GM21576 (cell line): ENCODE results near the gene TXNDC11.

ENCODE experiments used
- ATAC-seq: cut with Tn5 transposase; IDR thresholded peaks from one replicate; pipeline ENCODE4 v1.9.1; 2021; ENCODE audit warnings: mild to moderate bottlenecking, moderate library complexity; ENCODE audit not compliant: unreplicated experiment

Gene TXNDC11

DNA sequence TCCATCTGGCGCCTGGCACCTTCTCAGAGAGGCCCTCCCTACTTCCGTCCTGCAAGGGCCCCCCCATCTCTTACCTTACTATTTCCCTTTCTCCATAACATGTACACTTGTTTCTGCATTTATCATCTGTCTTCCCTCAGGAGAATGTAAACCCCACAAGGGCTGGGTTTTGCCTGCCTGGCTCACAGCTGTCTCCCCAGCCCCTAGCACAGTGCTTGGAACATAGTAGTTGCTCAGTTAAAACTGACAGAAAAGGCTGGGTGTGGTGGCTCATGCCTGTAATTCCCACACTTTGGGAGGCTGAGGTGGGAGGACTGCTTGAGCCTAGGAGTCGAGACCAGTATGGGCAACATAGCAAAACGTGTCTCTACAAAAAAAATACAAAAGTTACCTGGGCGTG, 80.1 kb downstream of the TXNDC11 start:
- no peak for ATAC-seq

DNA sequence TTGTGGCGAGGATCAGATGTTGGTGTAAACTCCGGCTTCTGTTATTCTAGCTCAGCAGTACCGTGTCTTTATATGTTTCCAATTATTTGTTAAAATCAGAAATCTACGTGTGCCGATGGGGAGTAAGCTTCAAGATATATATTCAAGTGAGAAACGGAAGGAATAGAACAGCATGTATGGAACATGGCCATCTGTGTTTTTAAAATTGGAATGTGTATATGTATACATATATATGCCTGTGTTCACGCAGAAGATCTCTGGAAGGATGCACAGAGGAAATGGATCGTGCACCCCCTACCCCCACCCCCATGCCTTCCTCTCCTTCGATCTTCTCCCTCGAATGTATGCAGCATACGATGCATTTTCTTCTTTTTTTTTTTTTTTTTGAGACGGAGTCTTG, 82.1 kb downstream of the TXNDC11 start:
- ATAC-seq = no peak

DNA sequence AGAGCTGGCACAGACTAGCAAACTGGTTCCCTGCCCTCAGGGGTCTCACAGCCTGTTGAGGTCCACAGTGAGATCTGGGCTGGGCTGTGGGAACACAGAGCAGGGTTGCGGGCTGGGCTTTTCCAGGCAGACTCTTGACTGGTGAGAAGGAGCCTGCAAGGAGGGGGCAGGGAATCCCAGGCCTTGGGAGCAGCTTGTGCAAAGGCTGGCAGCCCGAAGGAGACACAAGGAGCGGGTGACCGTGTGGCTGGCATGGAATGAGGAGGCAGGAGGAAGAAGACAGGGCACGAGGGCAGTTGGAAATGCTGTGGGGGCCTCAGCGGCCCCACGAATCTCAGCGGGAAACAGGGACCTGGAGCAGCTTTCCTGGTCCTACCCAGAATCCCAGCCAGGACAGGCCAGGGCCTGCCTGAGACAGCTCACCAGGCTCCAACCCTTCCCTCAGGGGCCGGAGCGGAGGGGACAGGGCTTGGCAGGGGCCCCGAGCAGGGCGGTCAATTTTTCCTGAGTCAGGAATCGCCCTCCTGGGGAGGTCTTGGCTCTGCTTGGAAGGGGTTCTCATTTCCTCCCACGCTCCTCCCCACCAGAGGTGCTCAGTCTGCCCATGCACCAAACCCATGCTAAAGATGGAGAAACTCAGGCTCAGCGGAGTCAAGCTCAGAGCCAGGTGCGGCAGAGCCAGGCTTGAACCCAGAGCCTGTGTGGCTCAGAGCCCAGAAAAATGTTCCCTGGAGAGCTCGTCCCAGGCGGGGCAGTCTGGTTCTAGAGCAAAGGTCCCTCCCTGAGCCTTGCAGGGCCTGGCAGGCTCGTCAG, 83.6 kb downstream of the TXNDC11 start:
- no peak for ATAC-seq

DNA sequence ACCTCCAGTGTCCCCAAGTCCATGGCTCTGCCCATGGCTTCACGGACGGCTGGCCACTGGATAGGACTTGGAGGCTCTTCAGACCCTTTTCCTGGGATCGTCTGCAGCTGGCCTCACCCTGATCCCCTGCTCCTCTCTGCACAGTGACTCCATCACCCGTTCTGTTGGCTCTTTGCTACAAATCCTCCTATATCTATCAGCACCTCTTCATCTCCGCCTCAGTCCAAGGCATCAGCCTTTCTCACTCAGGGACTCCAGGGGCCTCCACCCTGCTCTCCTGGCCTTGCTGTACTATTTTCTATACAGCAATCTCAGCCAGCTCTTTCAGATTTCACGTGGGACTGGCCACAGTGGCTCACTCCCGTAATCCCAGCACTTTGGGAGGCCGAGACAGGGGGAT, 85.1 kb downstream of the TXNDC11 start:
- no peak for ATAC-seq

DNA sequence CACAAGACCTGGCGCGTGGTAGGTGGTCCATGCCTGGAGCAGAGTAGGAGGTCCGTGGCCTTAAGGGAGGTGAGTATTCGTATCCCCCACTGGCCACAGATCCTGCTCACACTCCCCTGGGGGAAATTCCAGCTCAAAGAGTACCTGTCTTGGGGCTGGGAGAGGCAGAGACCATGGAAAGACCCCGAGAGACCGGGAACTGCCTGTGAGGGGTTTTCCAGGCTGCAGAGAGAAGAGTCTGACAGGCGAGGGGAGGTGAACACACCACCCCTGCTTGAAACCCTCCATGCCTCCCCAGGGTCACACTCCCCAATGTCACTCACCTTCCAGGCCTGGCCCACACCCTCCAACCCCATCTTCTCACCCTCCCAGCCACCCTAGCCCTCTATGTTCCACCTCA, 87.0 kb downstream of the TXNDC11 start:
- ATAC-seq = no peak

DNA sequence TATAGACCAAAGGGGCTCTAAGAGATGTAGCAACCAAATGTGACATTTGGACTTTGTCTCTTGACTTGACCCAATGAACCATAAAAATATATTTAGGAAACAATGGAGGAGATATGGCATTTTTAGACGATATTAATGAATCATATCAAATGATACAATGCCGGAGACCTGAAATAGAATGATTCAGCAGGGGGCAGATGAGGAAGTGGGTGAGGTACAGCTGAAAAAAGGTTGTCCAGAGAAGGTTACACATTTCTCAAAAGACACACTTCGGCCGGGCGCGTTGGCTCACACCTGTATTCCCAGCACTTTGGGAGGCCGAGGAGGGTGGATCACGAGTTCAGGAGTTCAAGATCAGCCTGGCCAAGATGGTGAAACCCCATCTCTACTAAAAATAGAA, 90.9 kb downstream of the TXNDC11 start:
- no peak for ATAC-seq

DNA sequence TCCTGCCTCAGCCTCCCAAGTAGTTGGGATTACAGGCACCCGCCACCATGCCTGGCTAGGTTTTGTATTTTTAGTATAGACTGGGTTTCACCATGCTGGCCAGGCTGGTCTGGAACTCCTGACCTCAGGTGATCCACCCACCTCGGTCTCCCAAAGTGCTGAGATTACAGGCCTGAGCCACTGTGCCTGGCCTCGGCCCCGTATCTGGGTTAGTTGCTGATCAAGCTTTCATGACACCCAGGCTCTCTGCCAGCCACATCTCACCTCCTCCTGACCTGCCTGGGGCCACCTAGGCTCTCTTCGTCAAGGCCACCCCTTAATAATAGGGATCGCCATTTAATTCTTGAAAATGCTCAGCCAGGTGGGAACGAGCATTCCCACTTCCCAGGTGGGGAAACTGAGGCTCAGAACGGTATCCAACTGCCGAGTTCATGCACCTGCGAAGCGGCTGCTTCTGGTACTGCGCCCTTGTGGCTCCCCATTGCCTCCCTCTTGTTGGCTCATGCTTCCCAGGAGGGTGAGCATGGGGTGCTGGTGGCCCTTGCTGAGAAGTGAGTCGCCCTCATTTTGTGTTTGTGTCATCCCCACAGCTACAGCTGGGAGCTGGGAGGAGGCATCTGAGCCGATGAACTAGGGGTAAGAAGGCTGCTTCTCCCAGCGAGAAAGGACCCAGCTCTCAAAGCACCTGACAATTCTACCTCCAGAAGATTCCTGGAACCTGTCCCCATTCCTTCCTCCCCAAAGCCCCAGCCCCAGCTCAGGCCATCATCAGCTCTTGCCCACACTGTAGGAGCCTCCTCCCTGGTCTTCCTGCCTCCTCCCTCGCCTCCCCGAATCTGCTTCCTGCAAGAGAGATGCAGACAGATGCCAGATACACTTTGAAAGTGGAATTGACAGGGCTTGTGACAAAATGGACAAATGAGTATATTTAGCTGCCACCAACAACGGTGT, 91.7 kb downstream of the TXNDC11 start:
- ATAC-seq = no peak

DNA sequence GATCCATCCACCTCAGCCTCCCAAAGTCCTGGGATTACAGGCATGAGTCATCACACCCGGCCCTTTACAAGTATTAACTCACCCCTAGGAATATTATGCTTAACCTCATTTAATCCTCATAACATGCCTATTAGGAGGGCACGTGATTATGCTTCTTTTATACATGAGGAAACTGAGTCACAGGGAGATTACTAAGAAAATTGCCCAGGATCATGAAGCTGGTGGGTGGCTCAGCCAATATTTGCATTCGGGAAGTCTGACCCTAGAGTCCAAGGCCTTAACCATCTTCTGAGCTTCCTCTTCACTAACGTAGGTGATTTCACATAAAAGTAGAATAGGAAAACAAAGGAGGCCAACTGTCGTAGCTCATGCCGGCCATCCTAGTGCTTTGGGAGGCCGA, 93.4 kb downstream of the TXNDC11 start:
- ATAC-seq = no peak

DNA sequence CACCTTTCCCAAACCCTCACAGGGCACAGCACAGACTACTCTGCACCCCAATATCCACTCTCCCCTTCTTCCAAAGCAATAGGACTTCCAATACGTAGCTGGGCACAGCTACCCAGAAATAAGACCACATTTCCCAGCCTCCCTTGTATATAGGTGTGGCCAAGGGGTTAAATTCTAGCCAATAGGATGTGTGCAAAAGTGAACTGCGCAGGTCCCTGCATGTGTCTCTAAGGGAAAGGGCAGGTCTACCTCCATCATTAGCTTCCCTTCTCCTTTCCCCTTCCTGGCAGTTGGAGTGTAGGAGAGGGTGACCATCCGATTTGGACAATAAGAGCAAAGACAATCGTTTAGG, 99.9 kb downstream of the TXNDC11 start:
- ATAC-seq = no peak

DNA sequence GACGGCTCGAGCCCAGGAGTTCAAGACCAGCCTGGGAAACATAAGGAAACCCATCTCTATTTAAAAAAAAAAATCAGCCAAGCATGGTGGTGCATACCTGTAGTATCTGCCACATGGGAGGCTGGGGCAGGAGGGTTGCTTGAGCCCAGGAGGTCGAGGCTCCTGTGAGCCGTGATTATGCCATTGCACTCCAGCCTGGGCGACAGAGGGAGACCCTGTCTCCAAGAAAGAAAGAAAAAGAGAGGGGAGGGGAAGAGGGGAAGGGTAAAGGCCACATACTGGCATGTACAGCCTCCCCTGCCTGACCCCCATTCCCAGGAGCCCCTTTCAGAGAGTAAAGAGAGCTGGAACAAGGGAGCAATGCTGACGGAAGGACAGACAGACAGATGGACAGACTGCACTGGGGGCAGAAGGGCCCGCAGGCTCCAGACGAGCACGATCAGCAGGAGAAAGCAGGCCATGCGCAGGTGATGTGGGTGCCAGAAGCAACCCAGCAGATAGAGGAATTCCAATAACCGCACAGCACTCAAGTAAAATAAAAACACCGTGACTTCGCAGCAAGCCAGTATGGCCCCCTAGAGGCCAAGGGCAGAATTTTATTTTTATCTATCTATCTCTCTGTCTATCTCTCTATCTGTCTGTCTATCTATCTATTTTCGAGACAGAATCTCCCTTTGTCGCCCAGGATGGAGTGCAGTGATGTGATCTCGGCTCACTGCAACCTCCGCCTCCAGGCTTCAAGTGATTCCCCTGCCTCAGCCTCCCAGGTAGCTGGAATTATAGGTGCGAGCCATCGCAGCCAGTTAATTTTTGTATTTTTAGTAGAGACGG, 101.5 kb downstream of the TXNDC11 start:
- ATAC-seq = no peak

DNA sequence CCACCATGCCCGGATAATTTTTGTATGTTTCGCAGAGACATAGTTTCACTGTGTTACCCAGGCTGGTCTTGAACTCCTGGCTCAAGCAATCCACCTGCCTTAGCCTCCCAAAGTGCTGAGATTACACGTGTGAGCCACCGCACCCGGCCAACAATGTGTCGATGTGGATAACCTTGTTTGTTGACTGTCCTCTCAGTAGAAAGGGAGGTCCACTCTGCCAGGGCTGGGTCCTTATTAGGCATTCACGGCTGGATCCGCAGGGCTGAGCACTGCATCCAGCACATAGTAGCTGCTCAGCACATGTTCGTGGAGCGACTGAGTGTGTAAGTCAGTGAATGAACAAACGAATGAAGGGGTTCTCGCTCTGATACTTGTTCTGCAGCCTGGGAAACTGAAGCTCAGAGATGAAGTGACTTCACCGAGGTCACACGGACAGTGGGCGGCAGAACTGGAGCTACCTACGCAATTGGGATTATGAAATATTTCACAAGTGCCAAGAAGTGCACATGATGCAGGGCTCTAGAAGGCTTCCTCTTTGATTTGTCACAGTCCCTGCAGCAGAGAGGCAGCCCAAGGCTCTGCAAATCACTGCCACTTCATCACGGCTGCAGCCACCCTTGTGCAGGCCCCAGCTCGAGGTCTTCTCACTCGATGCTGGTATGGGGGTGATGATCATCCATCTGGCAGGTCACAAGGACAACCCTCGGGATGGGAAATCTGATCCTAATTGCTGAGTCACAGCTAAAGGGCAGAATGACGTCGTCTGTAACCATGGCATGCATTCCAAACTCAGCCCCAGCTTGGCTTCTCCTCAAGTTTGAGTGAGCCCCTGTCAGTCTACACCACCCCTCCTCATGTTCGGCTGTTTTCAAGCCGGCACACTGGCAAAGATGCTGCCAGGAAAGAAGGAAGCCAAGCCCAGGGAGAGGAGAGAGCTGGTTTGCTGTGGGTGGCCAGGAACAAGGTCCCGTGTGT, 102.4 kb downstream of the TXNDC11 start:
- ATAC-seq = no peak

DNA sequence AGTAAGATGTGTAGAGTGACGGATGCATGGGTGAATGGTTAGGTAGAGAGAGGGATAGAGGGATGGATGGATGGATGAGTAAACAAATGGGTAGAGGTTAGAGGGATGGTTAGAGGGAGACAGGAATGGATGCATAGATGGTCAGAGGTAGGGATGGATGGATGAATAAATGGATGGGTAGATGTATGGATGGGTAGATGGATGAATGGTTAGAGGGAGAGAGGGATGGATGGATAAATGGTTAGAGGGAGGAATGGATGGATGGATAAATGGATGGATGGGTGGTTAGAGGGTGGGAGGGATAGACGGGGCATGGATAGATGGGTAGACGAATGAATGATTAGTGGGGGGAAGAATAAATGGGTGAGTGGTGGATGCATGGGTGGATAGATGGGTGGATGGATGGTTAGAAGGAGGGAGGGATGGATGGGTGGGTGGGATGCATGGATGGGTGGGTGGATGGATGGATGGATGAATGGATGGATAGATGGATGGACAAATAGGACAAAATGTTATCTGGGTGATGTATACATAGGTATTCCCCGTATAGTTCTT, 103.6 kb downstream of the TXNDC11 start:
- no peak for ATAC-seq

DNA sequence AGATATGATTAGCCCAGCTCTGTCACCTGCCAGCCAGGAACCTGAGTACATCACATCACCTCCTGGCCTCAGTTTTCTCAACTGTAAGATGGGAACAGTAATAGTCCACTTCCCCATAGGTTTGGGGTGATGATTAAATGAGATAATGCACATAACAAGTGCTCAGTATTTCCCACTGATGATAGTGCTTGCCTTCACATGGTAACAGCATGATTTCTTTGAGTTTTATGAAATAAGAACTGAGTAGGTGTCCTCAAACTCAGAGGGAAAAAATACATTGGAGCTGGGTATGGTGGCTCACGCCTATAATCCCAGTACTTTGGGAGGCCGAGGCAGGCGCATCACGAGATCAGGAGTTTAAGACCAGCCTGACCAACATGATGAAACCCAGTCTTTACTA, 104.5 kb downstream of the TXNDC11 start:
- ATAC-seq = no peak

DNA sequence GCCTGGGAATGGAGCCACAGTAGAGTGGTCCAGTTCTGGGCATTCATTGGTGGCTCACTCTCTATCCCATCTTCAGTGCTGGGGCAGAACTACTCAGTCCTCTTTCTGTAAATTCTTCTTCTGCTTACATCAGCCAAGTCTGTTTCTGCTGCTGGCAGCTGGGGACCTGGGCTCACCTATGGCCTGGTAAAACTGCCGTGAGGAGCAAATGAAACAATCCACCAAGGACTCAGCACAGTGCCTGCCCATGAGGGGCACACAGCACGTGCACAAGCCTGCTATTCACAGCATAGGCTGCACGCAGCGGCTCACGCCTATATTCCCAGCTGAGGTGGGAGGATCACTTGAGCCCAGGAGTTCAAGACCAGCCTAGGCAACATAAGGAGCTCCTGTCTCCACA, 105.3 kb downstream of the TXNDC11 start:
- ATAC-seq = no peak

DNA sequence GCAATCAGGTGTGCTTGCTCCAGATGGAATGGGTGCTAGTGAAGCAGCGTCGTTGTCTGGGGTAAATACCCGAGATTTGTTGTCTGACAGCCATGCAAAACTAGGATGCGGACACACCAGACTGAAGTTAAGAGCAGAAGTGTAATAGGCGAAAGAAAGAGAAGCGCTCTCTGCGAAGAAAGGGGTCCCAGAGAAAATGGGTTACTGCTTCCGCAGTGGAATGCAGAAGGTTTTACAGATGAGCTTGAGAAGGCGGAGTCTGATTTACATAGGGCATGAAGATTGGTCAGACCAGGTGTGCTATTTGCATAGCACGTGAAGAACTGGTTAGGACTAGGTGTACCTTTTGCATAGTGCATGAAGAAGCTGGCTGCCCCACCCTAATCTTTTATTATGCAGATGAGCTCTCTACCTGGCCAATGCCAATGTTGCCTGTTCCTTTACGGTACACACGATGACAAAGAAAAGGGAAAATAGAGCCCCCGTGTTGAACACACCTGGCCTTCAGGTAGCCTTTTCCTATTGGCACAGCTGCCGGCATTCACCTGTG, 106.4 kb downstream of the TXNDC11 start:
- no peak for ATAC-seq

DNA sequence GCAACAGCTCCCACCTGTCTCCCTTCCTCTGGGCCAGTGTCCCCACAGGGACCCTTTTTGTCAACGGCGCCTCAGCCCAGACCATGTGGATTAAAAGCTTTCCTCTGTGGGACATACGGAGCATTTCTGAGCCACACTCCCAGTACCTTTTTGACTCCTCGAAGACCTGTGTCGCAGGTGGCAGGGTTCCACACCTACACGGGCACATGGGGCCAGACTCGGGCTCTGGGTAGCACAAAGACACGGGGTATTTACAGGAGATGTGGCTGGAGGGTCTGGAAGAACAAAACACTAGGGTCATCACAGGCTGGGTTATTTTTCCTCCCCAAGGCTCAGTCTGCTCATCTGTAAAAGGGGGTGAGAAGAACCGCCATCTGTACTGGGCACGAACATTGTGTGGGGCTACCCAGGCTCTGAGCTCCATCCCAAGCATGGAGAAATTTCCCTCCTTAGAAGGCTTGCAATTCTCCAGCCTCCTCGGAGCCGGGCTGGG, 106.9 kb downstream of the TXNDC11 start:
- no peak for ATAC-seq

DNA sequence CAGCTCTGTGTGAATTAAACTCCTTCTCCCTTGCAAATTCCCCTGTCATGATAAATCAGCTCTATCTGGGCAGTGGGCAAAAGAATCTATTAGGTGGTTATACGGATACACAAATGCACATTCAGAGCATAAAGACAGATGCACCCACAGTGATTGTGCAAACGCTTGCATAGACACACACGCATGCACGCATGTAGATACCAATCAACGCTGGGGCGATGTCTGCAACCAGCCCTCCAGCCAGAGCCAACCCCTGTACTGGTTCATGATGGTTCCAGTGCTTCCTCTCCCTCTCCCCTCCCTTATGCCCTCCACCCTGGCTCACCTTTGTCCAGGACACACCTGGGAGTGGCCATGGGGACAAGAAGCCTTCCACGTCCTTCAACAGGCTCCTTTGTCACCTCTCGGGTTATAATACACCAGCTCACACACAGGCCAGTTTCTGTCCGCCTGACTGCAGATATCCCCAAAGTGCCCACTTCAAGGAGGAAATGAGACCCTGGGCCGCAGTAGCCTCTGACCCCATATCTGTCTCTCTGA, 107.5 kb downstream of the TXNDC11 start:
- ATAC-seq = no peak

DNA sequence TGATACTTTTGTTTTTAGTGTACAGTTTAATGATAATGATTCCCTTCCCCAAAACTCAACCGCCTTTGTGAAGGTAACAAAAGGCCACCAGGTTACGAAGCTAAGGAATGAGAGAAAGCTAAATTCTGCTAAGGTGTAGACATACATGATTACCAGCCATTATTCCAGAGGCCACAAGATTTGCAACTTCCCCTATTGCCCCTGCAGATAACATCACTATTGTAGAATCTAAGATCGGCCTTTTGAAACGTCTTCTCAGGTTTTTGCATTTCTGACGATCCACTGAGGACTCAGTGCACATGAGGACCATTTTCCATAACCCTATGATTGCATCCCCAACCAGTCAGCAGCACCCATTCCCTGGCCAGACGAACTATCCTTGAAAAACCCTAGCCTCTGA, 108.3 kb downstream of the TXNDC11 start:
- no peak for ATAC-seq

DNA sequence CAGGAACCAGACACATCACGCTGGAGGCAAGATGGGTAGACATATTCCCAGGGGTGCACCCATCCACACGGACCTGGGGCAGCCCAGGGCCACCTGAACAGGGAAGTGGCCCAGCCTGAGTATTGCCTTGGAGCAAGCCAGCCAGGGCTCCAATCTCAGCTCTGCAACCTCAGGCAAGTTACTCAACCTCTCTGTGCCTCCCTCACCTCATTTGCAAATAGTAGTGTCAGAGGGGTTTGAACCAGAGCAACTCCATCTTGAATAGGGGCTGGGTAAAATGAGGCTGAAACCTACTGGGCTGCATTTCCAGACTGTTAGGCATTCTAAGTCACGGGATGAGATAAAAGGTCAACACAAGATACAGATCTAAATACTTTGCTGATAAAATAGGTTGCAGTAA, 109.5 kb downstream of the TXNDC11 start:
- ATAC-seq = no peak
